ENCODE data around the gene PLEKHN1. TPM values are rescaled to one million over a fixed set of nuclear protein-coding genes. Genes with fewer than 3 reads are reported as not detected.

The PLEKHN1 gene
- total RNA-seq, 2 experiments from 2014 or later, result not detected

GRCh38 chr1:1021920-1022259 is 55.6 kb downstream of the PLEKHN1 start:
- intact Hi-C loops (cut with micrococcal nuclease; ENCODE audit: unreplicated experiment), result no loop called here
- no peak overlapping the region for H3K4me3 ChIP-seq (ENCODE audit: low read depth, low read length, poor library complexity, severe bottlenecking)
- H3K79me2 ChIP-seq (ENCODE audit: insufficient read depth, low read depth, low read length), result no peaks in the 10 kb centered on the region
- H3K4me1 ChIP-seq (ENCODE audit: insufficient read depth, low read length, poor library complexity, severe bottlenecking), result peaks cover 6% of the 10 kb centered on the region
- CTCF ChIA-PET (ENCODE audit: unreplicated experiment), result interaction anchor here (0.6 kb wide), 1 partner anchor 88 kb away, joined by 3 read pairs; no protein-coding TSS in a partner anchor
- H2AFZ ChIP-seq (ENCODE audit: low read length), result no peak overlapping the region
- no peaks in the 10 kb centered on the region for H4K20me1 ChIP-seq (ENCODE audit: insufficient read depth, low read length)
- H3K9me2 ChIP-seq (ENCODE audit: insufficient read depth, low read length), result no peaks in the 10 kb centered on the region
- H3K36me3 ChIP-seq (ENCODE audit: insufficient read depth, low read length), result no peaks in the 10 kb centered on the region
- TF ChIP-seq CTCF (conservative IDR thresholded peaks at IDR 0.05; ENCODE audit: low read length), result no peak
- TF ChIP-seq EZH2phosphoT487 (IDR thresholded peaks at IDR 0.05; ENCODE audit: borderline replicate concordance, low read depth, low read length), result no peak
- H3K4me2 ChIP-seq (ENCODE audit: low read length), result no peak overlapping the region
- H3K27ac ChIP-seq (ENCODE audit: low read depth, low read length, poor library complexity, severe bottlenecking), result no peak overlapping the region
- no peaks in the 10 kb centered on the region for H3K9me3 ChIP-seq (ENCODE audit: low read length)
- POLR2A ChIA-PET, result no interaction called here
- DNase-seq (ENCODE audit: low spot score), result no peak
- no TSS peak for BruUV-seq (replicated peaks)

- BruUV-seq (replicated peaks), result no TSS peak
- intact Hi-C loops (cut with micrococcal nuclease; ENCODE audit: unreplicated experiment), result no loop called here
- Histone ChIP-seq H2AFZ (ENCODE audit: low read length) (no peak overlapping the region), H3K9me3 (ENCODE audit: low read length) (no peaks in the 10 kb centered on the region), H3K4me1 (ENCODE audit: insufficient read depth, low read length, poor library complexity, severe bottlenecking) (peaks cover 6% of the 10 kb centered on the region), H3K4me2 (ENCODE audit: low read length) (no peak overlapping the region), H3K36me3 (ENCODE audit: insufficient read depth, low read length) (no peaks in the 10 kb centered on the region), H3K79me2 (ENCODE audit: insufficient read depth, low read depth, low read length) (no peaks in the 10 kb centered on the region), H4K20me1 (ENCODE audit: insufficient read depth, low read length) (no peaks in the 10 kb centered on the region), H3K9me2 (ENCODE audit: insufficient read depth, low read length) (no peaks in the 10 kb centered on the region), H3K4me3 (ENCODE audit: low read depth, low read length, poor library complexity, severe bottlenecking) (no peak overlapping the region), H3K27ac (ENCODE audit: low read depth, low read length, poor library complexity, severe bottlenecking) (no peak overlapping the region)
- TF ChIP-seq EZH2phosphoT487 (IDR thresholded peaks at IDR 0.05; ENCODE audit: borderline replicate concordance, low read depth, low read length), result no peak
- no peak for TF ChIP-seq CTCF (conservative IDR thresholded peaks at IDR 0.05; ENCODE audit: low read length)
- ChIA-PET POLR2A (no interaction called here), CTCF (ENCODE audit: unreplicated experiment) (interaction anchor here (0.6 kb wide), 1 partner anchor 89 kb away, joined by 3 read pairs; no protein-coding TSS in a partner anchor)
- no peak for DNase-seq (ENCODE audit: low spot score)
Observed at GRCh38 chr1:1022302-1023009, 56.2 kb downstream of the PLEKHN1 start.

- no peaks in the 10 kb centered on the region for H3K9me2 ChIP-seq (ENCODE audit: insufficient read depth, low read length)
Observed at GRCh38 chr1:1023700-1024099, 57.4 kb downstream of the PLEKHN1 start.

More at GRCh38 chr1:1023700-1024099, 57.4 kb downstream of the PLEKHN1 start:
- Histone ChIP-seq H3K4me3 (ENCODE audit: low read depth, low read length, poor library complexity, severe bottlenecking) (no peak overlapping the region), H2AFZ (ENCODE audit: low read length) (no peak overlapping the region), H4K20me1 (ENCODE audit: insufficient read depth, low read length) (no peaks in the 10 kb centered on the region), H3K9me3 (ENCODE audit: low read length) (no peaks in the 10 kb centered on the region), H3K79me2 (ENCODE audit: insufficient read depth, low read depth, low read length) (no peaks in the 10 kb centered on the region), H3K27ac (ENCODE audit: low read depth, low read length, poor library complexity, severe bottlenecking) (no peak overlapping the region), H3K4me1 (ENCODE audit: insufficient read depth, low read length, poor library complexity, severe bottlenecking) (peaks cover 6% of the 10 kb centered on the region), H3K36me3 (ENCODE audit: insufficient read depth, low read length) (no peaks in the 10 kb centered on the region), H3K4me2 (ENCODE audit: low read length) (no peak overlapping the region)
- DNase-seq (ENCODE audit: low spot score), result no peak
- ChIA-PET POLR2A (interaction anchor here (1.4 kb wide), 1 partner anchor 10 kb away, joined by 3 read pairs; the partner anchor contains the start of gene ISG15), CTCF (ENCODE audit: unreplicated experiment) (no interaction called here)
- no TSS peak for BruUV-seq (replicated peaks)
- TF ChIP-seq EZH2phosphoT487 (IDR thresholded peaks at IDR 0.05; ENCODE audit: borderline replicate concordance, low read depth, low read length) (no peak), CTCF (conservative IDR thresholded peaks at IDR 0.05; ENCODE audit: low read length) (no peak)
- intact Hi-C loops (cut with micrococcal nuclease; ENCODE audit: unreplicated experiment), result no loop called here
